GM08714 (cell line): Measurements from ENCODE around the gene THRB.

Experiments
- H3K4me3 ChIP-seq: fragments of 200-500 bp; sonication (Bioruptor generic); 2 replicates; pipeline ENCODE4 v1.5.1; 2014; ENCODE audit warnings: mild to moderate bottlenecking, low read length, inconsistent platforms
- ZNF274 ChIP-seq: IDR thresholded peaks from 2 replicates; pipeline ENCODE4 v1.6.1; 2012; ENCODE audit warnings: mild to moderate bottlenecking, low read depth, low read length

THRB gene

DNA sequence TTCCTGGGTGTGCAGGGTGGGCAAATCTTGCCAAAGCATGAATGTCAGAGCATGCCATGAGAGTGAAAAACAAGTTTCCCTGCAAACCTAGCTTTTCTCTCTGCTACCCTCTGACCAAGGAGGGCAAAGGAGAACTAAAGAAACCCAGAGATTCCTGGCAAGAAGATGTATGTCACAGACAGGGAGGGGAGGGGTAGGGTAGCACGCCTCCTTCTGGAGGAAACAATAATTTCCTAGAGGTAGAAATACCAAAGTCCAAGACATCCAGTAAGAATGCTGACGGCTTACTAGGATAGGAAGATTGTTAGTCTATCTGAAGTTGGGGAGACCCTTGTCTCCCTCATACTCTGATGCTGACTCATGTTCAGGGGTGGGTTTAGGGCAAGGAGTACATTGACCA lies 345.6 kb downstream of the THRB start:
- TF ChIP-seq ZNF274, result no peak
- no peak overlapping the region for H3K4me3 ChIP-seq

DNA sequence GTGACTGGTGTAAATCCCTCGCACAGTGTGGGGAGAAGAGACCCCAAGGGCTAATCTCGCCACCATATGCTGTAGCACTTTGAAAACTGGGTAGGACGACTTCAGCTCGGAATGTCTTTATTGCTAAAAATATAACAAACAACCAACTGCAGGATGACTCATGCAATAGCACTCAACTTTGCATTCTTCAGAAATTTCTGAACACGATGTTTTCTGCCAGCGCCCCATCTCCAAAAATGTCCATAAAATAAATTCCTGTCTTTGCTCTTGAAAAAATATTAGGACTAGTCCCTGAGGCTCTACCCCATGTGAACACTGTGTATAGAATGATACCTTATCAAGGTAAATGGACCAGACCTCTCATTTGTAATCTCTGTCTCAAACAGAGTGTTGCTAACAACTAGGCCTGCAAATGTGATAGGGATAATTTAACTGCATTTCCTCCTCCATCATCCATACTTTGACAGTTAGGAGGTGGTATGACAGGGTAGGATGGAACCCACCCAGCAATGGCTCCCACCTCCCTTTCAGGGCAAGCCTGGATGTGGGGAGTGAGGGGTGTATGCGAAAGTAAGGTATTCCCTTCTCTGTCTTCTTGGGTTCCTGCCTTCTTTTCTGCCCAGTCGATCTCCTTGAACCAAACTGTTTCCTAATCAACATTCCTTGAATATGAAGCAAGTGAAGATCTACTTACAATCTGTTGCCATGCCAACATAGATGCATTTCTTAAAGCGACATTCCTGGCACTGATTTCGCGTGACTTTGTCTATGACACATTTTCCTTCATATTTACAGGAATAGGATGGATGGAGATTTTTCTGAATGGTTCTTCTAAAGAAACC lies 348.4 kb downstream of the THRB start:
- TF ChIP-seq ZNF274, result no peak
- no peak overlapping the region for H3K4me3 ChIP-seq

DNA sequence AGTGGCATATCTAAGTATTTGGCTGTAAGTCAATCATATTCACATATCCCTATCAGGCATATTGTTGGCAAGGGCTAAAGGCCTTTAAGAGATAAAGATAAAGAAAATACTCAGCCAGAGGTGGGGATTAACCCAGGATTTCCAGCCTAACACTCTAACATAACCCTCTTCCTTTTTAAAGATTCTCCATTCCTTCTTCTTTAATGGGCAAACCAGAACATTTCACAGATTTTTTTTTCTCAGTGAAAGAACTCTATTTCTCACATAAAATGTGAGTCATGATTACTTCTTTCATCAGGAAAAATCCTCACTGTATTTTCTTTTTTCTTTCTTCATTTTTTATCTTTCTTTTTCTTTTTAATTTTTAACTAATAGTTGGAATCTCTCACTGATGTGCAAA lies 349.2 kb downstream of the THRB start:
- no peak overlapping the region for H3K4me3 ChIP-seq
- no peak for TF ChIP-seq ZNF274

DNA sequence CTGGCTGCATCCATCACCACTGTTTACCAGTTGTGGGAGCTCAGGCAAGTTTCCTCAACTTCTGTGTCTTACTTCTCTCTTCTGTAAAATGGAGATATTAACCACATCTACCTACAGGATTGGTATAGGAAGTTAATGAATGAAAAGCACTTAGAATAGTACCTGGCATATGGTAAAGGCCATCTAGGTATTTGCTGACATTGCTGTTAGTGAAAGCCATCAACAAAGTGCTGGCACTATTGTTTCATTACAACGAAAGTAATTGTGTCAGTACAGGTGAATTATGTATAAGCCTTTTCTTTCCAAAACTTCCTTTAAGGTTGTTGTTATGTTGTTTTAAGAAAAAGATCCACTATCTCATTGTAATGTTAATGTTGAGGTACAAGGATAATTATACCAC lies 352.5 kb downstream of the THRB start:
- no peak overlapping the region for H3K4me3 ChIP-seq
- TF ChIP-seq ZNF274, result no peak

DNA sequence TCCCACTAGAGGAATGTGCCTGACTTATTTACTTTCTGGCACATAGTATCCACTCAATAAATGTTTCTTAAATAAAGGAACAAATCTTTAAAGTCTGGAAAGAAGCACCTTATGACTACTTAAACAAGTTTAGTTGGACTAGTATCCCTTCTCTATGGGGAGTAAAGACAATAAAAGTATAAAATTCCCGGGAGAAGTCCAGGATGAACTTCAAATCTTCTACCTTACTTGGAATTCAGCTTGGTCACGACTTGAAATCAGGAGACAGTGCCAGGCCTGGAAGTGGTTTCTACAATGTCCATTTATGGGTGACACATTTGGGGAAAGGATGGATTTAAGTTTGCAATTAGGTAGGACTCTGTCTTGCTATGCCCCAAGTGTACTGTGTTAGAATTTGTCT lies 353.1 kb downstream of the THRB start:
- H3K4me3 ChIP-seq, result no peak overlapping the region
- TF ChIP-seq ZNF274, result no peak

DNA sequence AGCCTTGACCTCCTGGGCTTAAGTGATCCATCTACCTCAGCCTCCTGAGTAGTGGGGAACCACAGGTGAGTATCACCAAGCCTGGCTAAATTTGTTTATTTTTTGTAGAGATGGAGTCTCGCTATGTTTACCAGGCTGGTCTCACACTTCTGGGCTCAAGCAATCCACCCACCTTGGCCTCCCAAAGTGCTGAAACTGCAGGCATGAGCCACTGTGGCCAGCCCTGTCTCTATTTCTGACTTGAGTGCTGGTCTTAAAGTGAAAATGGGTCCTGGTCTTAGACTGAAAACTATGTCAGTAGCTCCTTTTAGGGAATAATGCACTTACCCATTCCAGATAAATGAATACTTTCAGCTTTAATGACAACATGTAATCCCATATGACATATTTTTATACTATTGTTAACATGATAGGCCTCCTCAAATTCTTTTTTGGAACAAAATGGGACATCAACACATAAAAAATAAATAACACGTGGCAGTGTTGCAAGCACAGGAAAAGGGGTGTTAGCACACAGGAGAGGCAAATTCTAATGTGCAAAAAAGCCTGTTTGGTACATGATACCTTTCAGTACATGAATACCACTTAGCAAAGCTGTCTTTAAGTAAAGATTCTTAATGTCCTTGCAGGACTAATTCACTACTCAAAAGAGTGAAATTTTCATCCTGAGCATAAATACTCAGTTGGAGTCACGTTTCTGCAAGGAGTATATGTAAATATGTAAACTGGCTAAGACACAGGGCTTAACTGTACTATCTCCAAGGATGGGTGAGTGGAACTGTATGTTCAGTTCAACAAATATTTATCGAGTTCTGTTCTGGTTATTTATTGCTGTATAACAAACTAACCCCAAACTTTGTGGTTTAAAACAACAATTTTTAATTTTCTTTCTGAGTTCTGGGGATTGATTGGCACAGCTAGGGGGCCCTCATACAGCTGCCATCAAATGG lies 354.9 kb downstream of the THRB start:
- no peak for TF ChIP-seq ZNF274

DNA sequence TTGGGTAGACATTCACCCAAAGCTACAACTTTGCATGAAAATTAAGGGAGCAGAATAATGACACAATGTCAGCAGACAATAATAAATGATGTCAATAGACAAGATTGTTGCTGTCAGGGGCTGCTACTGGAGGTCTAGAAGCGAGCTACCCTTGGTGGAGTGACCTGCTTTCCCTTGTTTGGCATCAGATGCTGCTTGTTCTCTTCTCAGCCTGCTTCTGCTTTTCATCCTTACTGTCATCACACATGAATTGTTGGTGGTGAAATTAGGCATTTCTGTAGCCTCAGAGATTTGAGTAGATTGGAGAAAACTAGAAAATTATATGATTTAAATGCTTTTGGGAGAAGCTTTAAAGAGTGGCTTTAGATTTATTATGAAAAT lies 355.8 kb downstream of the THRB start:
- TF ChIP-seq ZNF274, result no peak
- no peak overlapping the region for H3K4me3 ChIP-seq

More for the DNA sequence above, 354.9 kb downstream of the THRB start:
- H3K4me3 ChIP-seq, result no peak overlapping the region

DNA sequence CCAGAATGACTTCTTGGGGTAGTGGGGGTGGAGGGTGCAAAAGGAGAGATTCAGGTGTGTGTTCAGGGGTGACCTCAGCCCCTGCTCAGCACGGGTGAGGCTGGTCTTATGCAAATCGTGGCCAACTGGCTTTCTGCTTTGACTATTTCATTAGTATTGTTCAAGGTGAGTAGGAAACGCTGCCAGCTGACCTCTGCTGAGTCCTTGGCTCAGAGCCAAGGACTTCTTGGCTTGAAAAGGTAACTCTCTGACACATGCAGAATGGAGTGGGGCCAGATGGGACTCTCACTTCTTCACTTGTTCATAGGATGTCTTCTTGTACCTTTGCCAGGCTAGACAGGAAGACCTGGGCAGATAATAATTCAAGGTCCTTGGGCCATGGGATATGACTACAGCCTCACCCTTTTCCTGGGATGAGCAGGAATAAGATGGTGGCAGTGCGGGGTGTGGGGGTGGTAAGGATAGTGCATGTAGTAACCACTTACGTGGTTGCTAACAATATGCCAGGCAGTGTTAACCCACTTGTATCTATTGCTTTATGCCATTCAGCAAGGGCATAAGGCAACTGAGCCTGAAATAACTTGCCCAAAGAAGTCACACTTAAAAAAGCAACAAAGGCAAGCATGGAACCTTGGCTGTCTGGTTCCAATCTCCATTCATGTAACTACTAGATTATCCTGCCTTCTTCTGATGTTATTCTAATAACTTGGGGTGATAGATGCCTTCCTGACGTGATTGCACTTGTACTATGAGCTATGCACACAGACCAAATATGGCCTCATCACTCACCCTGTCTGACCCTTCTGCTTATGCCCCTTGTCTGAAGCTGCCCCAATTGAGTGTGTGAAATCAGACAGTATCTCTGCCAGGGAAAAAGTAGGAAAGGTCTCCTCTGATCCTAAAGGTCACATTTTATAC lies 356.4 kb downstream of the THRB start:
- H3K4me3 ChIP-seq, result no peak overlapping the region
- no peak for TF ChIP-seq ZNF274

DNA sequence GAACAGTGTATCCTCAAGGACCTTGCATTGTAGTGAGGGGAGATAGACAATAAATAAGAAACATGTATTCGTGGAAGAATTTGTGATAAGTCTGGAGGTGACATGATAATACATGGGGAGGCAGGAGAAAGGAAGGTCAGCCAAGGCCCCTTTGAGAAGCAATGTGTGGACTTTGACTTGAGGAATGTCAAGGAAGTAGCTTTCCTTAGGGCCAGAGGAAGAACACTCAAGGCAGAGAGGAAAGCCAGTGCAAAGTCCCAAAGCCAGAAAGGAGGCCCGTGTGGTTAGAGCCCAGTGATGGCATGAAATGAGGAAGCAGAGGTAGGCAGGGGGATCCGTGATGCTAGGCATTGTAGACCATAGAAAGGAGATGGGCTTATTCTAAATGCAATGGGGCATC lies 357.3 kb downstream of the THRB start:
- H3K4me3 ChIP-seq, result no peak overlapping the region
- no peak for TF ChIP-seq ZNF274

DNA sequence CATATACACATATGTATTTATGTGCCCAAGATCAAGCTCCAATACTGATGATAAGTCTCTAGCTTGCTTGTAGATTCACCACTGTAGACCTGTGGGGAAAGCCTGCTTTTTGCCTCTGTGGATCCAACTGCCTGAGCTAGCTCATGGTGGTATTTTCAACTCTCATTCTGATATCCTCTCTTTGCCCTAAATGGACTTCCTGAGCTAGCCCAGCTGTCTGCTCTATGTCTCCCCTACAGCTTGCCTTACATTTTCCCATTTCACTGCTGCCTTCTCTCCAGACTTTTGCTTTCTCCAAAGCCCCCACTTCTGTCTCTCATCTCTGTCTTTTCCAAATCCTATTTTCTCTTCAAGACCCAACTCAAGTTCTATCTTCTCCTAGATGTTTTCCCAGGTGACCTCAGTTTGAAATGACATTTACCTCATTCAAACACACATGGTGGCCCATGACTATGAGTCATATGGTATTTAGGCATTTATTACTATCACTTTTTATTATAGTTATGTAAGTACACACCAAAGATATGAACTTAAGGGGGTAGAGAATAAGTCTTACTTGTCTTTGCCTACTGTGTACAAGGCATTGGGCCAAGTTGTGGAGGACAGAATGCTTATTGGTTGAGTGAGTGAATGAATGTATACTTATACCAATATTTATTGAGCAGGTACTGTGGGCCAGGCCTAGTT lies 357.9 kb downstream of the THRB start:
- no peak for TF ChIP-seq ZNF274
- no peak overlapping the region for H3K4me3 ChIP-seq

DNA sequence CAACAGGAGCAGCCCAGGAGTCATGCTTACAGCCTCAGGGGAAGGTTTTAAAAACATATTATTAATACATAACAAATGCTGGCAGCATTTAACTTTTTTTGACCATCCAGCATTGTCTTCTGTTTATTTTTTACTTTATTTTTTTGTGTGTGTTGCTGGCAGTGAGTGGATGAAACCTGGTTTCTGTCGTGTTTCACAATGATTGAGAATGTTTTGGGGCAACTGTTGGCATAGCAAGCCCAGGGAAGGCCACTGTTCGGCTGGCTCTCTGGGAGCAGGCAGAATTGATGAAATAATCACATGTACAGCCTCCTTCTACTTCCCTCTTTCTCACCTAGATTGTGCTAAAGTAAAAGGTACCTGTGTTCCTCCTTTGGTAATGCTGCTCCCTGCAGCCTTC lies 359.4 kb downstream of the THRB start:
- no peak overlapping the region for H3K4me3 ChIP-seq
- no peak for TF ChIP-seq ZNF274

DNA sequence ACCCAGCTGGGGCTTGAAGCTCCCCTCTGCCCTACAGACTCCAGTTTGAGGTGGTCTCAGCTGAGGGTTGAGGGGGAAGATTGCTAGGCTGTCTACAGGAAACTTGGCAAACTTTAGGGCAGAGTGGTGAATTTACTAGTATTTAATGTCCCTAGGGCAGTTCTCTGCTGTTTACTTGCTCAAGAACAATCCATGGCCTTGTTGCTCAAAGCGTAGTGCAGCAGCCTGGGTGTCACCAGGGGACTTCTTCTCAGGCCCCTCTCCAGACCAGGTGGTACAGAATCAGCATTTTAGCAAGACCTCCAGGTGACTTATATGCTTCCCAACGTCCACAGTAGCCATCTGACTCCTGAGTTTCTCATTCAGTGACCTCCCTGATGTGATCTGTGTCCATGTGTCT lies 360.7 kb downstream of the THRB start:
- no peak for TF ChIP-seq ZNF274
- no peak overlapping the region for H3K4me3 ChIP-seq

DNA sequence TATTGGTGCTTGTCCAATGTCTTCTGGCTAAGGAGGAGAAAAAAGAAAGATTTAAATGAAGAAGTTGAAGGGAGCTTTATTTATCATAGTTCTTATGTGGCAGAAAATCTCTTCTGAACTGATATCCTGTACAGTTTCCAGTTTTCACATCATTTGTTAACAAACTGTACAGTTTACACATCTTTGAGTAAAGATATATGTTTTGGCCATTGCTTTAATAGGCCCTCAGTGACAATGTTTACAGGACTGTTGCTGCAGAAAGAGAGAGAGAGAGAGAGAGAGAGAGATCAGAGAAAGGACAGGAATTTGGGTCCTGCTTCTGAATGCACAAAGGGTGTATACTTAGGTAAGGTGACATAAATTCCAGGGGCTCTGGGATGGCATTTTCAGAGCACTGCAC lies 361.2 kb downstream of the THRB start:
- no peak for TF ChIP-seq ZNF274
- H3K4me3 ChIP-seq, result no peak overlapping the region
